Hypothalamus (tissue), 51 donors: ENCODE results near the gene CDKL4.
"Not testable (repeated sequence)": the region's sequence is repeated elsewhere in the genome, so short reads cannot be mapped to it uniquely, and the experiment has no call there.

ENCODE experiments used
- DNase-seq, 51 donors: peaks; one replicate each; lab custom pipeline; 2025; lab: John Stamatoyannopoulos, UW

The CDKL4 gene

GRCh38 chr2:39145906-39146421, 97.8 kb downstream of the CDKL4 start:
- DNase-seq, result no peak

DNA sequence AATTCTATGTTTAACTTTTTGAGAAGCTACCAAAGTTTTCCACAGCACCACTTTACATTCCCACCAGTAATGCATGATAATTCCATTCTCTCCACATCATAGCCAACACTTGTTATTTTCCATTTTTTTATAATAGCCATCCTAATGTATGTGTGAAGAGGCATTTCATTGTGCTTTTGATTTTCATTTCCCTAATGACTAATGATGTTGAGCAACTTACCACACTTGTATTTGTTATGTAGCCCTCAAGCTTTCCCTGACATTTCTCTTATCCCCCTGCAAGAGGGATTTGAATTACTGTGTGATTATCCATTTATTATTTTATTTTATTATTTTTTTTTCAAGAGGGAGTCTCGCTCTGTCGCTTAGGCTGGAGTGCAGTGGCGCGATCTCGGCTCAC, 99.4 kb downstream of the CDKL4 start:
- no peak for DNase-seq

- DNase-seq, result no peak
Observed at GRCh38 chr2:39142904-39143605, 100.7 kb downstream of the CDKL4 start.

GRCh38 chr2:39141334-39142271, 102.2 kb downstream of the CDKL4 start:
- DNase-seq, result no peak

- DNase-seq, result not testable (repeated sequence)
Observed at GRCh38 chr2:39140948-39141333, 102.8 kb downstream of the CDKL4 start.

DNA sequence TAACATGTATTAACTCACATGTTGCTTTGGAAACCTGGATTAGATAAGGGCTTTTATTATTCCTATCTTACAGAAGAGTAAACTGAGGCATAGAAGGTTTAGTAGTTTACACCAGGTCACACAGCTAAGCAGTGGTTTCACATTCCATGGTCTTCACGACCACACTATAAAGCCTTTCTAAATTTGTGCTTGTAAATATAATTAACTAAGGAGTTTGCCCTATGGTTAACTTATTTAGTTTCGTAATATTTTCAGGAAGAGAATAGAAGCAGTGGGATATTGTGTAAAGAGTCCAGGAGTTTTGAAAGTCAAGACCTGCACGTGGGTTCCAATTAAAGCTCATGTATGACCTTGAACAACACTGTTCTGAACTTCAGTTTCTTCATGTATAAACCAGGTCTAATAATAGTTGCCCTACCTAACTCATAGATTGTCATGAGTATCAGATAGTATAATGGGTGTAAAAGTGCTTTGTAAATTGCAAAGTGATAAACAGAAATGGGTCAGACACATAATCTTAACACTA, 103.4 kb downstream of the CDKL4 start:
- no peak for DNase-seq

DNA sequence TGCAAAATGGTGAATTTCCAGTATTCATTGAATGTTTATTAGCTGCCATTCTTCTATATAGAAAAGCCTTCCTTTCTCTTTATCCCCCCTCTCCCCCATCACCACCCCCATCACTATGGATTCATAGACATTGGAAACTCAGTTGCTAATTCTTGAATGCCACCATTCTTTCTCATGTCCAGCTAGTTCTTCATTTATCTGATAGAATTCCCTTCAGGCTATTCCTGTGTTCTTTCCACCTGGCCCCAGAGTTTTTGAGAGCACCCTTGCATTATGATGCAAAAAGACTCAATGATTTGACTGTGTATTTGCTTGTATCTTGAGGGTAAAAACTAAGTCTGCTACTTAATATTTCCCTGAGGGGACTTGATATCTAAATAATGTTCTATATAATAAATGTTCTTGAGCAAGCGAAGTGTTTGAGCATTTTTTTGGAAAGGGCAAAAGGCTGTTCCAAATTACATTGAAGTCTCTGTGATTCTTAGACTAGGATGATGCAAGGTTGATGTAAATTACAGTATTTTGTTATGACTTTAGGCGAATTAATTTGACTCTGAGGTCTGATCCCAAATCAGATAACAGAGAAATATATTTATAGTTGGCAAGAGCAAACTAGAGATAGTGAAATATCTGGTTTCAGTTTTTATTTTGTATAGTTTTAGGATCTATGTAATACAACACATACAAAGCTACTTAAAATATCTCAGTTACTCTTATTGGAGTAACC, 104.1 kb downstream of the CDKL4 start:
- DNase-seq, result no peak

DNA sequence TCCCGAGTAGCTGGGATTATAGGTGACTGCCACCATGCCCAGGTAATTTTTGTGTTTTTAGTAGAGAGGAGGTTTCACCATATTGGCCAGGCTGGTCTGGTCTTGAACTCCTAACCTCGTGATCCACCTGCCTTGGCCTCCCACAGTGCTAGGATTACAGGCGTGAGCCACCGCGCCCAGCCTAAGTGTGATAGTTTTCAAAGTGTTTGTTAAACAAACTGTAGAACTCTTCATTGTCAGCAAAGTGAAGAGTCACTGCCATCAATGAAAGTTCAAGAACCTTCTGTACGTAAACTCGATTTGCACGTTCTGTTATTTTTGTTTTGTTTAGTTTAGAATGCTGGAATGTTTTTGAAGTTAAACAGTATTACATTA, 104.9 kb downstream of the CDKL4 start:
- no peak for DNase-seq

GRCh38 chr2:39138187-39138836, 105.5 kb downstream of the CDKL4 start:
- not testable (repeated sequence) for DNase-seq

- DNase-seq, result no peak
Observed at GRCh38 chr2:39136799-39137198, 107.0 kb downstream of the CDKL4 start.

DNA sequence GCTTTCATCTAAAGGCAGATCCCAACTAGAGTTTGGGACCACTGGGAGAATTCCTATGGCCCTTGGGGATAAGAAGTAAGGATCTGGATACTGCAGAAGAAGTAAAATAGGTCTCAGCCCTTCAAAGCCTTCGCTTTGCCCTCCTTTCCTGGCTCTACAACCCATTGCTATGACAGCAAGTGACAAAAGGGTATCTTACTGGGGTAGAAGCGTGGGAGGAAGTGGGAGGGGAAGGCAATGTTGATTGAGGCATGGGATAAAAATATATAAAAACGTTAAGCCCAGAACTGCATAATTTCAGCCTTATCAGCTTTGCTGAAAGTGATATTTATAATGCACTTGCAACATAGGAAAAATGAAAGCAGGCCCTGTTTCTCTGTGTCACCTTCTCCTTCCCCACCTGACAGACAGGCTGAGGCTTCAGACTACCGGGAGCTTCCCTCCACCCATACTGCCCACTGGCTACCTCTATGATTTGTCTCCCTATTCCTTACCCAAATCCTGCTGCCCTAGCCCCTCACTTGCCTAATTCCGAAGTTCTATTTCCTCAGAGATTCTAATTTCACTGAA, 108.0 kb downstream of the CDKL4 start:
- DNase-seq, result no peak

GRCh38 chr2:39133215-39133851, 110.4 kb downstream of the CDKL4 start:
- no peak for DNase-seq

- no peak for DNase-seq
Observed at GRCh38 chr2:39128919-39129391, 114.8 kb downstream of the CDKL4 start.

DNA sequence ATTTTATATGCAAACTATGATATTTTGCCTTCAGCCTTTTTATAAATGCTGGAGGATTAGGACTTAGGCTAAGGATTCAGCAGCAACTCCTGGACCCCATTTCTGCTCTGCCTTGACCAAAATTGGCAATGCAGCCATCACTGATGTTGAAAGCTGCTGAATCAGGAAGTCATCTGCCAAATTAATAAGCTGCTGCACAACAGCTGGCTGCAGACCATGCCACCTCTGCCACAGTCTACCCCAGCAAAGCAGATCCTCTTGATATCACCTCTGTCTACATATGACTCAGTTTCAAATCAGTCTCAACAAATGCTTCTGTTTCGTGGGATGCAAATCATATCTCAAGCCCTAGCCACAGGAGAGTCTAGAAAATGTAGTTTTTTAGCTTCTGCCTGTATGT, 115.8 kb downstream of the CDKL4 start:
- DNase-seq, result no peak
